Panc1 (cell line): ENCODE data around the gene DHRS3.

Experiments
- REST ChIP-seq, 2 experiments: IDR thresholded peaks; 2 replicates each; pipeline ENCODE4 v1.6.1; 2011 to 2012; ENCODE audit warnings: low read depth in 2 of 2, control low read depth in 1 of 2, low read length in 1 of 2, mild to moderate bottlenecking in 1 of 2, moderate library complexity in 1 of 2; ENCODE audit not compliant: insufficient read depth in 1 of 2
- SIN3A ChIP-seq: IDR thresholded peaks from 2 replicates; pipeline ENCODE4 v1.6.1; 2012; ENCODE audit warnings: low read depth, mild to moderate bottlenecking, low read length, moderate library complexity, borderline replicate concordance; ENCODE audit not compliant: insufficient read depth
- TCF7L2 ChIP-seq: IDR thresholded peaks from 2 replicates; pipeline ENCODE4 v1.6.1; 2011; ENCODE audit warnings: mild to moderate bottlenecking, low read depth, low read length, inconsistent platforms
- TF ChIP-seq, protein P1 (sequence below): fragments of 450-650 bp; IDR thresholded peaks from 2 replicates; pipeline ENCODE4 v1.5.1; 2017; ENCODE audit warnings: mild to moderate bottlenecking

- TF ChIP-seq, protein P1, sequence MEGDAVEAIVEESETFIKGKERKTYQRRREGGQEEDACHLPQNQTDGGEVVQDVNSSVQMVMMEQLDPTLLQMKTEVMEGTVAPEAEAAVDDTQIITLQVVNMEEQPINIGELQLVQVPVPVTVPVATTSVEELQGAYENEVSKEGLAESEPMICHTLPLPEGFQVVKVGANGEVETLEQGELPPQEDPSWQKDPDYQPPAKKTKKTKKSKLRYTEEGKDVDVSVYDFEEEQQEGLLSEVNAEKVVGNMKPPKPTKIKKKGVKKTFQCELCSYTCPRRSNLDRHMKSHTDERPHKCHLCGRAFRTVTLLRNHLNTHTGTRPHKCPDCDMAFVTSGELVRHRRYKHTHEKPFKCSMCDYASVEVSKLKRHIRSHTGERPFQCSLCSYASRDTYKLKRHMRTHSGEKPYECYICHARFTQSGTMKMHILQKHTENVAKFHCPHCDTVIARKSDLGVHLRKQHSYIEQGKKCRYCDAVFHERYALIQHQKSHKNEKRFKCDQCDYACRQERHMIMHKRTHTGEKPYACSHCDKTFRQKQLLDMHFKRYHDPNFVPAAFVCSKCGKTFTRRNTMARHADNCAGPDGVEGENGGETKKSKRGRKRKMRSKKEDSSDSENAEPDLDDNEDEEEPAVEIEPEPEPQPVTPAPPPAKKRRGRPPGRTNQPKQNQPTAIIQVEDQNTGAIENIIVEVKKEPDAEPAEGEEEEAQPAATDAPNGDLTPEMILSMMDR, result no peak
- no peak for TF ChIP-seq REST (IDR thresholded peaks at IDR 0.05; ENCODE audit: insufficient read depth in 1 of 2, low read depth in 2 of 2, low read length in 1 of 2)
- TF ChIP-seq TCF7L2, result no peak
- TF ChIP-seq SIN3A, result no peak
Observed at GRCh38 chr1:12616709-12617373, 1.2 kb downstream of the DHRS3 start.
